ENCODE results near the gene USP8. TPM values are rescaled to one million over a fixed set of nuclear protein-coding genes. Genes with fewer than 3 reads are reported as not detected.

USP8 gene
- total RNA-seq, 2 experiments from 2014 or later = 39.7 to 43.7 TPM

GRCh38 chr15:50440932-50441331 is 16.7 kb downstream of the USP8 start:
- Mint-ChIP-seq H3K27ac (no peak overlapping the region), H3K36me3 (ENCODE audit: low read depth) (peaks cover 20% of the 10 kb centered on the region), H3K4me3 (no peak overlapping the region), H3K27me3 (no peaks in the 10 kb centered on the region), H3K9me3 (no peaks in the 10 kb centered on the region), H3K4me1 (ENCODE audit: low read depth) (peaks cover 8% of the 10 kb centered on the region)
- DNase-seq (no peak), ATAC-seq (no peak)
- intact Hi-C loops (cut with micrococcal nuclease) = no loop called here
- ChIA-PET POLR2A (interaction anchor here (0.6 kb wide), 2 partner anchors 22 to 54 kb away, joined by 3 read pairs; no protein-coding TSS in a partner anchor), CTCF (no interaction called here)
- TF ChIP-seq, protein P1, sequence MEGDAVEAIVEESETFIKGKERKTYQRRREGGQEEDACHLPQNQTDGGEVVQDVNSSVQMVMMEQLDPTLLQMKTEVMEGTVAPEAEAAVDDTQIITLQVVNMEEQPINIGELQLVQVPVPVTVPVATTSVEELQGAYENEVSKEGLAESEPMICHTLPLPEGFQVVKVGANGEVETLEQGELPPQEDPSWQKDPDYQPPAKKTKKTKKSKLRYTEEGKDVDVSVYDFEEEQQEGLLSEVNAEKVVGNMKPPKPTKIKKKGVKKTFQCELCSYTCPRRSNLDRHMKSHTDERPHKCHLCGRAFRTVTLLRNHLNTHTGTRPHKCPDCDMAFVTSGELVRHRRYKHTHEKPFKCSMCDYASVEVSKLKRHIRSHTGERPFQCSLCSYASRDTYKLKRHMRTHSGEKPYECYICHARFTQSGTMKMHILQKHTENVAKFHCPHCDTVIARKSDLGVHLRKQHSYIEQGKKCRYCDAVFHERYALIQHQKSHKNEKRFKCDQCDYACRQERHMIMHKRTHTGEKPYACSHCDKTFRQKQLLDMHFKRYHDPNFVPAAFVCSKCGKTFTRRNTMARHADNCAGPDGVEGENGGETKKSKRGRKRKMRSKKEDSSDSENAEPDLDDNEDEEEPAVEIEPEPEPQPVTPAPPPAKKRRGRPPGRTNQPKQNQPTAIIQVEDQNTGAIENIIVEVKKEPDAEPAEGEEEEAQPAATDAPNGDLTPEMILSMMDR (IDR thresholded peaks at IDR 0.05) = no peak

GRCh38 chr15:50452927-50453326 is 28.7 kb downstream of the USP8 start:
- intact Hi-C loops (cut with micrococcal nuclease) = no loop called here
- no peak for ATAC-seq
- TF ChIP-seq, protein P1 (IDR thresholded peaks at IDR 0.05) = no peak
- no peak for DNase-seq
- H3K36me3 Mint-ChIP-seq (ENCODE audit: low read depth) = peaks cover 28% of the 10 kb centered on the region
- peak overlapping the region; percentile 16 for H3K27ac Mint-ChIP-seq
- H3K9me3 Mint-ChIP-seq = no peaks in the 10 kb centered on the region
- H3K4me1 Mint-ChIP-seq (ENCODE audit: low read depth) = peaks cover 2% of the 10 kb centered on the region
- POLR2A ChIA-PET = no interaction called here
- CTCF ChIA-PET = no interaction called here
- H3K4me3 Mint-ChIP-seq = no peak overlapping the region
- H3K27me3 Mint-ChIP-seq = no peaks in the 10 kb centered on the region

DNA sequence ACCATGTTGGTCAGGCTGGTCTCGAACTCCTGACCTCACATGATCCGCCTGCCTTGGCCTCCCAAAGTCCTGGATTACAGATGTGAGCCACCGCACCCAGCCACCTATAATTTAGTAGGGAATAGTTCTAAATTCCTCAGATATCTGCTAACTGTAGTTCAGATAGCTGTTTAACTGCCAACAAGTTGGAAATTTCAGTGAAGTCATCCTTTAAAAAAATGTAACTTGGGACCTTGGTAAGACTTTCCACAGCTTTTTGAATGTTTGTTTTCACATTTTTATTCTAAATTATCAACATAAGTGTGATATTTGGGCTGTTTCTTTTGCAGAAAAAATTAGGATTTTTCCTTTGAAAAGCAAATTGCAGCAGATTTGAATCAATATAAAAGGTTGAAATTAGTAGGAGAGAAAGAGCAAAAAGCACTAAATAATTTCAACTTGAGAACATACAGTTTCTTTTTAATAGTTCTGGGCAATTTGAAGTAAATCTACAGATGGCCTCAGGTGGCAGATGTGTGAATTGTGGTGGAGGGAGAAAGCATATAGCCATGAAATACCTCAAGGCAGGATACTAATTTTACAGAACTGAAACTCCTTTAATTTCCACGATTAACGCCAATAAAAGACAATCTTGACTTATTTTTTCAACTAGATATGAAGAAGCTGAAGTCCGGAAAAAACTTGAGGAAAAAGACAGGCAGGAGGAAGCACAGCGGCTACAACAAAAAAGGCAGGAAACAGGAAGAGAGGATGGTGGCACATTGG is 34.3 kb downstream of the USP8 start:
- intact Hi-C loops (cut with micrococcal nuclease) = no loop called here
- ChIA-PET CTCF (interaction anchor here (1.3 kb wide), 1 partner anchor 61 kb away, joined by 3 read pairs; no protein-coding TSS in a partner anchor), POLR2A (no interaction called here)
- peaks cover 6% of the 10 kb centered on the region for H3K4me1 Mint-ChIP-seq (ENCODE audit: low read depth)
- H3K4me3 Mint-ChIP-seq = no peak overlapping the region
- H3K9me3 Mint-ChIP-seq = no peaks in the 10 kb centered on the region
- TF ChIP-seq, protein P1 (IDR thresholded peaks at IDR 0.05) = no peak
- no peak for DNase-seq
- no peak overlapping the region for H3K27ac Mint-ChIP-seq
- no peaks in the 10 kb centered on the region for H3K27me3 Mint-ChIP-seq
- ATAC-seq = no peak
- peaks cover 33% of the 10 kb centered on the region for H3K36me3 Mint-ChIP-seq (ENCODE audit: low read depth)

GRCh38 chr15:50463423-50464358 is 39.5 kb downstream of the USP8 start:
- TF ChIP-seq, protein P1 (IDR thresholded peaks at IDR 0.05) = no peak
- no peaks in the 10 kb centered on the region for H3K27me3 Mint-ChIP-seq
- H3K4me3 Mint-ChIP-seq = no peak overlapping the region
- intact Hi-C loops (cut with micrococcal nuclease) = no loop called here
- peaks cover 15% of the 10 kb centered on the region for H3K36me3 Mint-ChIP-seq (ENCODE audit: low read depth)
- peak; percentile 39 for ATAC-seq
- no peak for DNase-seq
- POLR2A ChIA-PET = interaction anchor here (0.6 to 2.2 kb wide), 2 partner anchors 23 to 109 kb away, joined by 3 to 7 read pairs; partner anchors contain the start of gene GABPB1
- CTCF ChIA-PET = interaction anchor here (0.6 to 0.7 kb wide), 2 partner anchors 209 to 220 kb away, joined by 3 read pairs; no protein-coding TSS in a partner anchor
- H3K4me1 Mint-ChIP-seq (ENCODE audit: low read depth) = peaks cover 17% of the 10 kb centered on the region
- peak overlapping the region; percentile 43 for H3K27ac Mint-ChIP-seq
- no peaks in the 10 kb centered on the region for H3K9me3 Mint-ChIP-seq

Measured in activated CD8-positive, alpha-beta T cell treated with anti-CD3 and anti-CD28 coated beads for 36 hours (primary cell).